ENCODE measurements around the gene CDKN1C.

CDKN1C gene

DNA sequence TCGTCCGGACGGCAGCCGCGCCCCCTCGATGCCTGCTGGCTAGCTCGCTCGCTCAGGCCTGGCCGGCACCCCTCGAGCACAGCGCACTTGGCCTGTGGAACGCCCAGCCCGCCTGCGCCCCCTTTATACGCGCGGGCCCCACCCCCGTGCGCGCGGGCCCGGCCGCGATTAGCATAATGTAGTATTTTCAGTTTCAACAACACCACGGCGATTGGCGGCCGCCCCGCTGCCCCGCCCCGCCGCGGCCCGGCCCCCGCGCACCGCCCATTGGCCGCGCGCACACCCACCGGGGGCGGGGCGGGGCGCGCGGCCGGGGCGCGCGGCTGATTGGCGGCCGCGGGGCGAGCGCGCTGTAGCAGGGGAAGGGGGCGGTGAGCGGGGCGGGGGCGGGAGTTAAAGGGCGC is at the start of gene CDKN1C:
CDKN1C (minus strand) TSS at position 98 of the 404 bp plus-strand sequence. CDS start 319 bp downstream, outside the sequence.
- peaks cover 39% of the 10 kb centered on the region for H3K27me3 Mint-ChIP-seq
- DNase-seq = peak; percentile 77 to 82
- peak within 1 kb of the TSS in 1 of 2 donors; percentile 54 for H3K27ac Mint-ChIP-seq

DNA sequence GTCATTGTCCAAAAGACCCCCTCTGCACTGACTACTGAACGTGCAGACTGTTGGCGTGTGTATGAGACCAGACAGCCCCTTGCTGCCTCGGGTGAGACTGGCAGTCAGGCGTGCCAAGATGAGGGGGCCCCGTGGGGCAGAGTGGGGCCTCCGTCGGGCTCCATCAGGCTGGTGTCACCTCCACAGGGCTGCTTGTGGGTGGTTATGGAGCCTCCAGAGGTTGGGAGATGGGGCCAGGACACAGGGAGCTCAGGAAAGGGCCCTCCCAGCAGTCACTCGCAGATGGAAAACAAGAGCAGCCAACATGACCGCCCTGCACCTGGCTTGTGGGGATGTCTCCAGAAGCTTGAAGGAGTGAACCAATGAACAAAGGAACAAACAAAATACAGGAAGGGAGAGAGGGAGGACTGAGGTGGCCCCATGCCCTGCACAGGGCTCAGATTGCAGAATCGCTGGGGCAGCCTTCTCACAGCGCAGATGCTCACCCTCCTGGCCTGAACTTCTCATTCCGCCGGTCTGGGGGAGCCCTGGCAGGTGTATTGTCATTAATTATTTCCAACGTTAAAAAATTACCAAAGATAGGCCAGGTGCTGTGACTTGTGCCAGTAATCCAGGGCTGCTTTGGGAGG is 49.1 kb upstream of the CDKN1C start:
- peaks cover 24 to 31% of the 10 kb centered on the region in 2 donors for H3K9me3 Mint-ChIP-seq
- peak overlapping the region in 1 of 2 donors; percentile 94 for H3K27ac Mint-ChIP-seq
- no peak for DNase-seq
- H3K4me3 Mint-ChIP-seq = peak overlapping the region in 1 of 2 donors; percentile 32
- peaks cover 7% of the 10 kb centered on the region for H3K27me3 Mint-ChIP-seq
- peaks cover 46% of the 10 kb centered on the region for H3K4me1 Mint-ChIP-seq
- no peak for ATAC-seq

More for the DNA sequence above, at the start of gene CDKN1C:
- H3K4me1 Mint-ChIP-seq = peaks cover 27% of the 10 kb centered on the region
- H3K4me3 Mint-ChIP-seq = peak within 1 kb of the TSS; percentile 84 to 94
- no peaks in the 10 kb centered on the region for H3K9me3 Mint-ChIP-seq
- ATAC-seq = peak; percentile 84

DNA sequence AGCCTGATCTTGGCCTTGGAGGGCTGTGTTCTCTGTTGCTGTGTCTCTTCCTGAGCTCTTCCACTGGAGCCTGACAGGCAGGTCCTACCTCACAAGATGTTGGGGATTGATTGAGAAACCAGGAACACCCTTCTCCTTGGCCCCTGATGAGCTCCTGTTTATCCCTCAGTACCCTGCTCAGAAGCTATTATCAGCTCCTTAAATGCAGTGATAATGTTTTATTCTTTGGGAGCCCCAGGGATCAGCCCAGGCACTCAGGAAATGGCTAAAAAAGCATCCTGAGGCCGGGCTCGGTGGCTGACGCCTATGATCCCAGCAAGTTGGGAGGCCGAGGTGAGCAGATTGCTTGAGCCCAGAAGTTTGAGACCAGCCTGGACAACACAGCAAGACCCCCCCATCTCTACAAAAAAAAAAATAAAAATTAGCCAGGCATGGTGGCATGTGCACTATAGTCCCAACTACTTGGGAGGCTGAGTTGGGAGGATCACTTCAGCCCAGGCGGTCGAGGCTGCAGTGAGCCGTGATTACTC is 48.5 kb upstream of the CDKN1C start:
- no peak for ATAC-seq
- Mint-ChIP-seq H3K27ac (peak overlapping the region in 1 of 2 donors; percentile 94), H3K27me3 (peaks cover 11% of the 10 kb centered on the region), H3K4me3 (no peak overlapping the region), H3K4me1 (peaks cover 46% of the 10 kb centered on the region), H3K9me3 (peaks cover 19 to 25% of the 10 kb centered on the region in 2 donors)
- no peak for DNase-seq

DNA sequence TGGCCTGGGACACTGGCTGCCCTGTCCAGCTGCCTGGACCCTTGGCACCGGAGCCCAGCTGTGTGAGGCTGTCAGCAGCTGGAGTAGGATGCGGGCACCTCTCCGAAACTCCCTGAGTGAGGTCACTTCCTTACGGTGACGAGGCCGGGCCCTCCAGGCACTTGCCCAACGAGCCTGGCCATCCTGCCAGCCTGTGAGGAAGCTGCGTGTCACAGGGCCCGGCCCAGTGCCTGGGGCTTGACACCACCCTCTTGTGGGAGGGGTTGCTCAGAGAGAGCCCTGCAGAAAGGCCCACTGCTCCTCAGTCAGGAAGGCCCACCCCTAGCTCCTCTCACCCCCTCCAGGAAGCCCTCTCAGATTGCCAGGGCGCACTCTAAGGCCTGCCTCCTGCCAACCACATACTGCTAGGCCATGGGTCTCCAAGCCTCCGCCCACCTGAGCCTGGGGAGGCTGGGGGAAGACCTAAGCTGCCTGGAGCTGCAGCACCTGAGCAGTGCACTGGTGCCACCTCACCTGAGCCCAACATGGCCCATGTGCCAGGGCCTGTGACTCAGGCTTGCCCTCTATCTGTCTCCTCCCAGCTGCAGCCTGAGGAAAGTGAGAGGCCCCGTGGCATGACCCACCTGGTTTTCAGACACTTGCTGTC is 47.9 kb upstream of the CDKN1C start:
- Mint-ChIP-seq H3K4me3 (peak overlapping the region in 1 of 2 donors; percentile 5), H3K27ac (peak overlapping the region in 1 of 2 donors; percentile 49), H3K9me3 (peaks cover 13 to 19% of the 10 kb centered on the region in 2 donors), H3K4me1 (peaks cover 50% of the 10 kb centered on the region), H3K27me3 (peaks cover 16% of the 10 kb centered on the region)
- peak; percentile 68 for ATAC-seq
- peak in 1 of 2 donors; percentile 75 for DNase-seq

DNA sequence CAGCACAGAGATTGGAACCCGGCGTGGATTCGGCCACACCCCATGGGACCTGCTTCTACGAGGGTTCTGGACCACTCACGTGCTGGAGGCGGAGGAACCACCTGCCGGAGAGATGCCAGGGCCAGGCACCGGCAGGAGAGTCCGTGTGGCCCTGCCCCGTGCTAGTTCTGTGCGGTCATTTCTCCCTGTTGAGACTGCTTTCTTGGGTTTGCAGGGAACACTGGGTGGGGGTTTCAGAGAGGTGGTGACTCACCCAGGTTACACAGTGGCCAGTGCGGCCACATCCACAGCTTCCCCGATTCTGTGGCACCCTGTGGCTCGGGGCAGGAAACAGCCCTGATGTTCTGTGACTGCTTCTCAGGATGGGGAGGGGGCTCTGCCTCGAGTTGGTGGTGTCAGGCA is 47.3 kb upstream of the CDKN1C start:
- DNase-seq (no peak), ATAC-seq (peak; percentile 13)
- Mint-ChIP-seq H3K4me1 (peaks cover 56% of the 10 kb centered on the region), H3K27ac (peak overlapping the region in 1 of 2 donors; percentile 49), H3K27me3 (peaks cover 23% of the 10 kb centered on the region), H3K4me3 (peak overlapping the region in 1 of 2 donors; percentile 5), H3K9me3 (peaks cover 7 to 12% of the 10 kb centered on the region in 2 donors)

DNA sequence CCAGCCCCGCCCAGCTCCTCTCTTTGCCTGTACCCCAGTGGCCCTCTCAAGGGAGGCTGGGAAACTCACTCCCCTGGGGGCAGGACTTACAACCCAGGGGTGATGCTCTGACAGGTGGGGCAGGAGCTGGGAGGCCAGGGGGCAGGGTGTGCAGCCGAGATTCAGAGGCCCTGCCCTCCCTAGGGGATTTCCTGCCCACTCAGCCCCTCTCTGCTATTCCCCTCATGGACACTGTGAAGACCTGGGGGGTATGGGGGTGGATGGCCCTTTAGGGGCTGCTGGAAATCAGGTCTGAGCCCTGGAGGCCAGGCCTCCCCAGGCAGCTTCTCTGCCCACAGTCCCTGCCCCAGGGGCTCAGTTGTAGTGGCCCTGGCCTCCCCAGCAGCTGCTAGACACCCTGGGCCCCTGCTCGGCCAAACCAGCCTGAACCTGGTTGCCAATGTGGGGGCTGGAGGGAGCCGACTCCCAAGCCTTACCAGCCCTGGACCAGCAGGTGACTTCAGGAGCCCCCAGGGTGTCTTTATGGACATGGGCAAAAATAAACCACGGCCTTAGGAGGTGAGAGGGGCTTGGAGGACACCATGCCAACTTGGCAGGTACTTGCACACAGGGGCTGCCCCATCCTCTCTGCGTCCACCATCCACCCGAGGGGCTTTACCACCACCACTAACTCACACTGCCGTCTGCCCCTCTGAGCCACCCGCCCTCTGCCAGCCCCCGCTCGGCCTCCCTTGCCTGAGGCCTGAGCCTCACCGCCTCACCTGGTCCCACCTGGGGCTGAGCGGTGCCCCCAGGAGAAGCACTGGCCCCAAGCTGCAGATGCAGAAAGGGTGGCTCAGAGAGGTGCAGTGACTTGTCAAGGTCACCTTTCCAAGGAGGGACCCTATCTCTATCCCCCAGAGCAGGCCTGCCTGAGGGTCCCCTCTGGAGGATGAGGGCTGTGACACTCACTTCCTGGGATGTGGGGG is 46.5 kb upstream of the CDKN1C start:
- Mint-ChIP-seq H3K4me3 (peak overlapping the region in 1 of 2 donors; percentile 24), H3K27me3 (peaks cover 31% of the 10 kb centered on the region), H3K27ac (peak overlapping the region in 1 of 2 donors; percentile 54), H3K4me1 (peaks cover 61% of the 10 kb centered on the region), H3K9me3 (peaks cover 0 to 4% of the 10 kb centered on the region in 2 donors)
- DNase-seq = no peak
- no peak for ATAC-seq

DNA sequence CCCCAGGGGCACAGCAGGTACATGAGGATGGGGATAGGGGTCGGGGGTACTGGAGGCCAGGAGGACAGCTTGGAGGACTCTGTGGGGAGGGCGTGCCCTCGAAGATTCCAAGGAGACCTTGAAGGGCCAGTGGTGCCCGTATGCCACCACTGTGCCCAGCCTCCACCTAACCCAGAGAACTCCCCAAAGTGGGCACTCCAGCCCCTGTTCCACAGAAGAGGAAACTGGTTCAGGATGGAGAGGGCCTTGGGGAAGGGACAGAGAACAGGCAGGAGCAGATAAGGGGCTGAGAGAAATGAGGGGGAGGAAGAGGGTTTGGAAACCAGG is 45.8 kb upstream of the CDKN1C start:
- ATAC-seq (no peak), DNase-seq (no peak)
- Mint-ChIP-seq H3K27me3 (peaks cover 38% of the 10 kb centered on the region), H3K4me3 (no peak overlapping the region), H3K27ac (peak overlapping the region in 1 of 2 donors; percentile 67), H3K9me3 (no peaks in the 10 kb centered on the region), H3K4me1 (peaks cover 61% of the 10 kb centered on the region)

DNA sequence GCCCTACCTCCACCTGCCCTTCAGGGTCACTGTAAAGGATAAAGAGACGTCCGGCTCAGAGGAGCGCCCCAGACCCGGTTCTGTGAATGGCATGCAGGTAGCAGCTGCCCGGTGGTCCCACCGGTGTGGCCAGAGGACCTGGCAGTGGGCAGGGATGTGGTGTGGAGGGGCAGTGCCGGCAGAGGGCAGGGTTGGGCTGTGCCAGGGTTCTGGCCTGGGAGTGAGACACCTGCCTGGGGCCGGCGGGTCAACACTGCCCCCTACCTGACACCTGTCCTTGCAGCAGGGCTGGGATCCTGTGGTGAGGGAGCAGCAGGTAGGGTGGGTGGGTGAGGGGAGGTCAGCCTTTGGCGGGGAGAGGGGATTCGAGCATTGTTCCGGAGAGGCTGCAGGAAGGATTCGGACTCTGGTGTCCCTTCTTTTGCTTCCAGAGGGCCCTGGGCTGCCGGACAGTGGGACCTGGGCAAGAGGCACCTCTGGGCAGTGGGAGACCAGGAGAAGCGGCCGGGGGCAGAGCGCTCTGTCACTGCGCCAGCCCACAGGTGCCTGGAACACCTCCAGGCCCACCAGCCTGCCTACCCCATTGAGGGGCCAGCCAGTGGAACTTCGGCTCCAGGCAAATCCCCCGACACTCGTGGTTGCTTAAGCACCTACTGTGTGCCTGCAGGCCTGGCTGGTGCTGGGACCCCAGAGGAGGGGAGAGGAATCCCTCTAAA is 45.3 kb upstream of the CDKN1C start:
- Mint-ChIP-seq H3K27ac (peak overlapping the region in 1 of 2 donors; percentile 68), H3K4me3 (peak overlapping the region; percentile 80 to 87), H3K9me3 (no peaks in the 10 kb centered on the region), H3K27me3 (peaks cover 39% of the 10 kb centered on the region), H3K4me1 (peaks cover 61% of the 10 kb centered on the region)
- ATAC-seq (peak; percentile 25), DNase-seq (peak in 1 of 2 donors; percentile 61)

DNA sequence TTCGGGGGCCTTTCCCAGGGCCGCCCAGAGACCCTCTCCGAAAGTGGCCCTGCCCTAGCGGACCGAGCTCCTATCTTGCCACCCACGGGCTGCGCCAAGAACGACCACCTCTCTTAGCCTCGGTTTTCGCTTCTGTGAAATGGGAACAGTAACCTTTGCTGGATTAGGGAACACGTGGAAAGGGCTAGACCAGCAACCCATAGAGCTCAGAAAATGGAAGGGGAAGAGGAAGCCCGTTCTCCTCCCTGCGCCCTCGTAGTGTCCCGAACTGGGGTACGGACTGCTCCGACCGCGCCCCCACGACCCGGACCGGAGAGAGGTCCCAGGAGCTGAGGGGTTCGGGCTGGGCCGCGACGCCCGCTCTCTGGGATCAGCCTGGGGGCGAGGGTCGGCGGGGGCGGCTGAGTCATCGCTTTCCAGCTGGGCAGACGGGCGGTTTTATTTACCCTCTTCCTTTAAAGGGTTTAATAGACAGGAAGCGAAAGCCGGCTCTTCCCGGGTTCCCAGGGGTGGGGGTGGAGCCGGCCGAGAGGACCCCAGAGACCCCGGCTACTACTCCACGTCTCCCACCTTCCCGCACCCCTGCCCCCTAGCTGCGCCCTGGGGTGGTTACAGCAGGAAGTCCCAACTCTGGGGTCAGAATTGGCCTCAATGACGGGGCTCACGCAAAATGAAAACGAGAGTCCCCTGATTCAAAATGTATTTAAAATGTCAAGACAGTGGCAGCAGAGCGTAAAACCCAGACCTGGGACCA is 44.6 kb upstream of the CDKN1C start:
- Mint-ChIP-seq H3K4me1 (peaks cover 61% of the 10 kb centered on the region), H3K4me3 (peak overlapping the region; percentile 80 to 87), H3K27me3 (peaks cover 39% of the 10 kb centered on the region), H3K27ac (peak overlapping the region; percentile 81 to 96), H3K9me3 (no peaks in the 10 kb centered on the region)
- ATAC-seq = peak; percentile 44
- DNase-seq = peak; percentile 57 to 68

DNA sequence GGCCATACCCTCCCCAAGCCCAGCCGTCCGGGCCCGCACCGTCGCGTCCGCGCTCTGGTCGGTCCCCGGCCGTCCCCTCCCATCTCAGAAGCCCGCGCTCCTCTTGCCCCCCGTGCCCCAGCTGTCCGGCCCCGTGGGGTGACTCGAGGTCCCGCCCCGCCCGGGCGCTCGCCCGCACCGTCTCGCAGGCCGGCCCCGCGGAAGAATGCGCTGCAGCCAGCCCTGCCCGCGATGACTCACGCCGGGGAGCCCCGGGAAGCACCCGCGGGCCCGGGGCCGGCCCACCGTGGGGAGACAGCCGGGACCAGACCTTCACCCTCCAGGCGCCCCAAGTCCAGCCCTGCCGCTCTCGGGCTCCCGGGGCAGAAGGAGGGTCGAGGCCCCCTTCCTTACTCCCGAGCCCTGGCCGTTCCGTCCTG is 44.0 kb upstream of the CDKN1C start:
- Mint-ChIP-seq H3K4me3 (peak overlapping the region; percentile 80 to 87), H3K27me3 (peaks cover 39% of the 10 kb centered on the region), H3K27ac (peak overlapping the region in 1 of 2 donors; percentile 96), H3K9me3 (no peaks in the 10 kb centered on the region), H3K4me1 (peaks cover 61% of the 10 kb centered on the region)
- DNase-seq = peak; percentile 61 to 65
- peak; percentile 44 for ATAC-seq

DNA sequence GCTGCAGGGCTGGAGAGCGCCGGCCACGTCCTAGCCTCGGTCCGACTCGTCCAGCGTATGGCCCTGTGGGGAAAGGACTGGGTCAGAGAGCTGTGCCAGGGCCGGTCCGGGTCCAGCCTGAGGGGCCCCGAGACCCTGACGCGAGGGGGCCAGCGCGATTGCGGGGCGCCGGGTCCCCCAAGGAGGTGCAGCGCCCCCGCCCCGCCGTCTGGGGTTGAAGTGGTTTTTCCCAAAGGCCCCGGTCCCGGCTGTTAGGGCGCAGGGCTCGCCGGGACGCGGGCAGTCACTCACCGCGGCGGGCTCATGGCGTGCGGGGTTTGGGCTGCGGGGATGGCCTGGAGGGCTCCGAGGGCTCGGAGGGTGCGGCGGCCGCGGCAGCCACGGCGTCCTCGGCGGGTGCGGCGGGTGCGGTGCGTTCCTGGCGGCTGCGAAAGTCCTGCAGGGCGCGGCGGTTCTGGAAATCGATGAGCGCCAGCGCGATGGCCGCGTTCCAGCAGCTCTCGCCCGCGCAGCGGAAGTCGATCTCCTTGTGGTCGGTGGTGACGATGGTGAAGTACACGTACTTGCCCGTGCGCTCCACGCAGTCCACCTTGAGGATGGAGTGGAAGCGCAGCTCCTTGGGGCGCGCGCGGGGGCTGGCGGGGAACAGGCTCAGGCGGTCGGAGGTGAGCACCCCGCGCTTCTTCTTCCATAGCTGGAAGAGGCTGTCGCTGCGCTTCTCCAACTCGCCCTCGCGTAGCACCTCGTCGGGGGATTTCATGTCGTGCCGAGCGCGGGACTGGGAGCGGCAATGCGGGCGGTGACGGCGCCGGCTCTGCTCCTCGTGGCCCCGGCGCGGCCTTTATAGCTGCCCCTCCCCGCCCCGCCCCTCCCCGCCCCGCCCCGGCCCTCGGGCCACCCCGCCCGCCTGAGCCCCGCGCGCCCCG is 43.3 kb upstream of the CDKN1C start, which contains the start of gene PHLDA2:
PHLDA2 (minus strand) TSS at position 816 of the 926 bp plus-strand sequence; CDS start at position 760, 56 bp downstream.
- ATAC-seq (peak; percentile 63), DNase-seq (peak; percentile 64 to 75)
- no peaks in the 10 kb centered on the region for H3K9me3 Mint-ChIP-seq
- H3K4me1 Mint-ChIP-seq = peaks cover 57% of the 10 kb centered on the region
- peak within 1 kb of the TSS; percentile 72 to 96 for H3K27ac Mint-ChIP-seq
- peak within 1 kb of the TSS; percentile 87 to 89 for H3K4me3 Mint-ChIP-seq
- peaks cover 39% of the 10 kb centered on the region for H3K27me3 Mint-ChIP-seq

DNA sequence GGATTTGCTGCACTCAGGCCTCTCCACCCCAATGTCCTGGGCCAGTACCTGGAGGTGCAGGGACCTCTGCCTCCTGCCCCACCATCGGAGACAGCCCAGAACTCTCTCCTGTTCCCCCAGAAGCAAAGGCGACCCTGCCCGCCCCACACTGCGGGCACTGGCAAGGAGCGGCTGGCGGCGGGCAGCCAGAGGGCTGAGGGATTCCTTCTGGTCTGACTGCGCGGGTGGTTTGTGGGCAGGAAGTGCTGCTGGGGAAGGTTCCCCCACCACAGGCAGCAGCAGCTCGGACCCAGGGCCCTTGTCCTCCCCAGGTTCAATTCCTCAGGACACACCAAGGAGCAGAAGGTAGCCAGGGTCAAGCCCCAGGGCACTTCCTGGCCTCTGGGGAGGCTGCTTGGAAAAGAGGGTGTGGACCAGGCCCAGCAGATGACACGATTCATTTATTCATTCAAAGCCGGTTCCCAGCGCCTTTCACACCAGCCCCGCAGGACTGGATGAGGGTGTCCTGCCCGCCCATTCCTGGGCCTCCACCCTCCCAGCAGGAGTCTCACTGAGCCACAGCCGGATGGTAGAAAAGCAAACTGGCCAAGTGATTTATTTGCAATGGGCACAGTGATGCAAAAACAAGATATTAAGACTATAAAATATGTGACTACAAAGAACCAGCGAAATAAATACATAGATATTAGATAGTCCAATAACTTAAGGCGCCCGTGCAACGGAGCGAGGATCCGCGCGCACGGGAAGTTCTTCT is 42.5 kb upstream of the CDKN1C start:
- Mint-ChIP-seq H3K9me3 (no peaks in the 10 kb centered on the region), H3K27ac (peak overlapping the region in 1 of 2 donors; percentile 54), H3K27me3 (peaks cover 39% of the 10 kb centered on the region), H3K4me3 (peak overlapping the region; percentile 71 to 89), H3K4me1 (peaks cover 49% of the 10 kb centered on the region)
- ATAC-seq = no peak
- no peak for DNase-seq

Data from stimulated activated naive CD8-positive, alpha-beta T cell treated with anti-CD3 and anti-CD28 coated beads, Interleukin-15, amount 100 ng/mL, for 72 hours (primary cell).